ENCODE data around the gene CLSTN2.

GRCh38 chr3:140360332-140360731 is 425.3 kb downstream of the CLSTN2 start:
- no peak for TF ChIP-seq CTCF (IDR thresholded peaks at IDR 0.05; ENCODE audit: low read depth, low read length, poor library complexity, severe bottlenecking)
- TF ChIP-seq EZH2phosphoT487 (IDR thresholded peaks at IDR 0.05; ENCODE audit: borderline replicate concordance, low read length), result no peak

All from DOHH2 (cell line).